Astrocyte of the cerebellum (primary cell): ENCODE results near the gene OSBPL9.
A peak's percentile ranks its signal among the peaks of the same experiment; 100 is the strongest.

Source experiments
- DNase-seq: peaks from one replicate; pipeline ENCODE4 v3.0.0-alpha.2; 2011; ENCODE audit warnings: low read depth
- H3K4me3 ChIP-seq: 2 replicates; pipeline ENCODE4 v1.5.1; 2011; ENCODE audit warnings: mild to moderate bottlenecking, low read depth, low read length, moderate library complexity
- CTCF ChIP-seq: IDR thresholded peaks from 2 replicates; pipeline ENCODE4 v1.5.1; 2012; ENCODE audit warnings: low read length, low read depth, moderate library complexity, mild to moderate bottlenecking; ENCODE audit errors: missing control alignments
- in situ Hi-C: cut with HindIII; loops from 2 replicates; pipeline ENCODE4 v1.10.0; 2017; ENCODE audit warnings: low sequenced_read_pairs

The OSBPL9 gene

DNA sequence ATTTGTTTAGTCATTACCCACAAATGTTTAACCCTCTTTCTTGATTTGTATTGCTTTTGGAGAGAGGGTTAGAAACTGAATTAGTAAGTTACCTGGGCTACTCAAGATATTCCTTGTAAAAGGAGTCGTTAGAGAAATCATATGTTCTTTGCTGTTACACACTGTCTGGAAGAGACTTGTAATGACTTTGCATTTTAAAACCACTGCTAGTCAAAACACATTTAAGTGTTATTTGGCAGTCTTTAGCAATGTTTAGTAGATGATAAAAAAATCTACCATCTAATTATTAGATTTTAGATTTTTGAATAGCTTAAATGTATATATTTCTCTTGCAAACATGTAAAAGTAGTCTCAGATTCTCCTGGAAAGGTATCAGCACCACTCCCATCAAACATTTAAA lies 6.6 kb downstream of the OSBPL9 start:
- no peak overlapping the region for H3K4me3 ChIP-seq
- no peak for DNase-seq
- TF ChIP-seq CTCF: no peak
- in situ Hi-C loops: no loop called here

GRCh38 chr1:51624855-51625254 lies 8.0 kb downstream of the OSBPL9 start:
- H3K4me3 ChIP-seq: no peak overlapping the region
- in situ Hi-C loops: no loop called here
- no peak for DNase-seq
- TF ChIP-seq CTCF: no peak

DNA sequence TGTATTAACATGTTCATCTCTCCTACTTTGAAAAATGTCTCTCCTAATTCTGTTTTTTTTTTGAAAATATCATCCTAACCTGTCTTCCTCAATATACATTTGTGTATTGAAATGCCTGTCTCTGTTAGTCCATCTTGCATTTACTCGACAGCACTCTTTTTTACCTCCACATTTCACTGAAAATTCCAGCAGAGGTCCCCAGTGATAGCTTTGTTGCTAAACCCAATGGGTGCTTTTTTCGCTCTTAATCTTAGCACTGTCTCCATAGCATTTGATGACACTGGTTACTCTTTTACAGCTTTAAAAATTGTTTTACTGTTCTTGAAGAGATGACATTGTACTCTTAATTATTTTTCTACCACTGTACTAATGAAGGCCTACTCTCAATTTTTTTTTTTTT lies 10.8 kb downstream of the OSBPL9 start:
- no peak overlapping the region for H3K4me3 ChIP-seq
- TF ChIP-seq CTCF: peak; percentile 67
- in situ Hi-C loops: no loop called here
- DNase-seq: no peak

DNA sequence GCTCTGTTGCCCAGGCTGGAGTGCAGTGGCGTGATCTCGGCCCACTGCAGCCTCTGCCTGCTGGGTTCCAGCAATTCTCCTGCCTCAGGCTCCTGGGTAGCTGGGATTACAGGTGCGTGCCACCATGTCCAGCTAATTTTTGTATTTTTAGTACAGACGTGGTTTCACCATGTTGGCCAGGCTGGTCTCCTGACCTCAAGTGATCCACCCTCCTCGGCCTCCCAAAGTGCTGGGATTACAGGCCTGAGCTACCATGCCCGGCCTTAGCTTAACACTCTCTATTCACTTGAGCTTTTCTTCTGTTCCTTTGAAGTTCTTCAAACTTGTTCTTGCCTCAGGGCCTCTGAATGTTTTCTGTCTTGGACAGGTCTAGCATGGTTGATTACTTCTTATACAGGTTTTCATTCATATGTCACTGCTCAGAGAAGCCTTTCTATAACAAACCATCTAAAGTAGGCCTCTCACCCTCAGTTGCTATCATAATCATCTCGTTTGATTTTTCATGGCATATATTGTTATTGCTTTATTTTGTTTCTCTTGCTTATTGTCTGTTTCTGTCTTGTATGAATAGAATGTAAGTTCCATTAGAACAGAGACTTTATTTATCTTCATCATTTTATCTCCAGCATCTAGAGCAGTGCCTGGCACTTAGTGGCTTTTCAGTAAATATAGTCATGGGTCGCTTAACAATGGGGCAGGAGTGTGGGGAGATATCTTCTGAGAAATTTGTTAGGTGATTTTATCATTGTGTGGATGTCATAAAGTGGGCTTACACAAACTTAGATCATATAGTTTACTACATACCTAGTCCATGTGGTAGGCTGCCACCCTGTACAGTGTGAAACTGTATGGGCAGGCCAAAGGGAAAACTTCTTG lies 12.1 kb downstream of the OSBPL9 start:
- in situ Hi-C loops: no loop called here
- no peak for DNase-seq
- H3K4me3 ChIP-seq: no peak overlapping the region

GRCh38 chr1:51629918-51630317 lies 13.0 kb downstream of the OSBPL9 start:
- DNase-seq: no peak
- in situ Hi-C loops: no loop called here
- no peak overlapping the region for H3K4me3 ChIP-seq
- TF ChIP-seq CTCF: no peak

More for the DNA sequence above, 12.1 kb downstream of the OSBPL9 start:
- TF ChIP-seq CTCF: no peak

DNA sequence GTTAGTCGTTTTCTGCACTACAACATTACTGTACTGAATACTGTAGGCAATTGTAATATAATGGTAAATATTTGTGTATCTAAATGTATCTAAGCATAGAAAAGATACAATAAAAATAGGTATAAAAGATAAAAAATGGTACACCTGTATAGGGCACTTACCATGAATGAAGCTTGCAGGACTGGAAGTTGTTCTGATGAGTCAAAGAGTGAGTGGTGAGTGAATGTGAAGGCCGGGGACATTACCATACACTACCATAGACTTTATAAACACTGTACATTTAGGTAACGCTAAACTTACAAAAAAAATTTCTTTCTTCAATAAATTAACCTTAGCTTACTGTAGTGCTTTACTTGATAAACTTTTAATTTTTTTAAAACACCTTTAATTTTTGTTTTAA lies 13.5 kb downstream of the OSBPL9 start:
- H3K4me3 ChIP-seq: no peak overlapping the region
- no peak for DNase-seq
- TF ChIP-seq CTCF: no peak
- in situ Hi-C loops: no loop called here
